ENCODE measurements around the gene SLC7A7.

DNA sequence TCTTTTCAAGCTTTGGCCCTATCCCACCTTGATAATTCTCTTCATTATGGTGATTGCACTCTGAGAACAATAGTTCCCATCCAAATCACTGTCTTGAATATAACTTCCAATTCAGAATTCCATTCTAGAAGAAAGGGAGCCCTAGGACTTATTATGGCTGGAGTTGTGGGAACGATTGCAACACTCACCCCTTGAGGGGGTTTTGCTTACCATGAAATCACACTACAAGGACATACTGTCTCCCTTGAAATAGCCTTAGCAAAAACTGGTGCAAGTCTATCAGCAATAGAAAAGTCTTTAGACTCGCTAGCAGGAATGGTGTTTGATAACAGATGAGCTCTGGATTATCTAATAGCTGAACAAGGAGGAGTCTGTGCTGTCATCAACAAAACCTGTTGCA, 80.1 kb downstream of the SLC7A7 start:
- TF ChIP-seq, protein P1, sequence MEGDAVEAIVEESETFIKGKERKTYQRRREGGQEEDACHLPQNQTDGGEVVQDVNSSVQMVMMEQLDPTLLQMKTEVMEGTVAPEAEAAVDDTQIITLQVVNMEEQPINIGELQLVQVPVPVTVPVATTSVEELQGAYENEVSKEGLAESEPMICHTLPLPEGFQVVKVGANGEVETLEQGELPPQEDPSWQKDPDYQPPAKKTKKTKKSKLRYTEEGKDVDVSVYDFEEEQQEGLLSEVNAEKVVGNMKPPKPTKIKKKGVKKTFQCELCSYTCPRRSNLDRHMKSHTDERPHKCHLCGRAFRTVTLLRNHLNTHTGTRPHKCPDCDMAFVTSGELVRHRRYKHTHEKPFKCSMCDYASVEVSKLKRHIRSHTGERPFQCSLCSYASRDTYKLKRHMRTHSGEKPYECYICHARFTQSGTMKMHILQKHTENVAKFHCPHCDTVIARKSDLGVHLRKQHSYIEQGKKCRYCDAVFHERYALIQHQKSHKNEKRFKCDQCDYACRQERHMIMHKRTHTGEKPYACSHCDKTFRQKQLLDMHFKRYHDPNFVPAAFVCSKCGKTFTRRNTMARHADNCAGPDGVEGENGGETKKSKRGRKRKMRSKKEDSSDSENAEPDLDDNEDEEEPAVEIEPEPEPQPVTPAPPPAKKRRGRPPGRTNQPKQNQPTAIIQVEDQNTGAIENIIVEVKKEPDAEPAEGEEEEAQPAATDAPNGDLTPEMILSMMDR (conservative IDR thresholded peaks at IDR 0.05 in 1 of 2, IDR thresholded peaks at IDR 0.05 in 1 of 2; ENCODE audit: low read depth in 1 of 2, low read length in 2 of 2): no peak
- no peak for TF ChIP-seq EZH2 (IDR thresholded peaks at IDR 0.05; ENCODE audit: low read length, missing control alignments)

Measured in fibroblast of lung (primary cell).